GM12801 (cell line): Measurements from ENCODE around the gene TPSAB1.
"Not testable (repeated sequence)": the region's sequence is repeated elsewhere in the genome, so short reads cannot be mapped to it uniquely, and the experiment has no call there.

Experiments used
- TF ChIP-seq, protein P1 (sequence below): IDR thresholded peaks from one replicate; pipeline ENCODE4 v1.5.1; 2011; ENCODE audit warnings: control low read depth; ENCODE audit not compliant: insufficient read length; ENCODE audit errors: extremely low read depth

The TPSAB1 gene

DNA sequence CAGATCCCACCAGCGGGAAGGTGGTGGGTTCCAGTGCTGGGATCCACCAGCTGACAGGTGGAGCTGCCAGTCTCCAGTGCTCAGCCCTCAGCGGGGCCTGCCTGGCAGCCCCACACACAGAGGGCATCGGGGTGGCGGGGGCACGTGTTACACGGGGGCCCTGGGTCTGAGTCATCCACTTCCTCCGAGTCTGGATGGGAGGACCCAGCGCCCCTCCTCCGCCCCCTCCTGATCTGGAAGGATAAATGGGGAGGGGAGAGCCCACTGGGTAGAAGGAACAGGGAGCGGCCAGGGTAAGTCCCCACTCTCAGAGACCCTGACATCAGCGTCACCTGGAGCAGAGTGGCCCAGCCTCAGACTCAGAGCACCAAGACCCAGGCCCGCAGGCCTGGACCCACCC lies at the start of gene TPSAB1:
Gene TPSAB1 (plus strand): TSS at position 270 of the 400 bp plus-strand sequence. CDS start 234 bp downstream, outside the sequence.
- TF ChIP-seq, protein P1, sequence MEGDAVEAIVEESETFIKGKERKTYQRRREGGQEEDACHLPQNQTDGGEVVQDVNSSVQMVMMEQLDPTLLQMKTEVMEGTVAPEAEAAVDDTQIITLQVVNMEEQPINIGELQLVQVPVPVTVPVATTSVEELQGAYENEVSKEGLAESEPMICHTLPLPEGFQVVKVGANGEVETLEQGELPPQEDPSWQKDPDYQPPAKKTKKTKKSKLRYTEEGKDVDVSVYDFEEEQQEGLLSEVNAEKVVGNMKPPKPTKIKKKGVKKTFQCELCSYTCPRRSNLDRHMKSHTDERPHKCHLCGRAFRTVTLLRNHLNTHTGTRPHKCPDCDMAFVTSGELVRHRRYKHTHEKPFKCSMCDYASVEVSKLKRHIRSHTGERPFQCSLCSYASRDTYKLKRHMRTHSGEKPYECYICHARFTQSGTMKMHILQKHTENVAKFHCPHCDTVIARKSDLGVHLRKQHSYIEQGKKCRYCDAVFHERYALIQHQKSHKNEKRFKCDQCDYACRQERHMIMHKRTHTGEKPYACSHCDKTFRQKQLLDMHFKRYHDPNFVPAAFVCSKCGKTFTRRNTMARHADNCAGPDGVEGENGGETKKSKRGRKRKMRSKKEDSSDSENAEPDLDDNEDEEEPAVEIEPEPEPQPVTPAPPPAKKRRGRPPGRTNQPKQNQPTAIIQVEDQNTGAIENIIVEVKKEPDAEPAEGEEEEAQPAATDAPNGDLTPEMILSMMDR = not testable (repeated sequence)

DNA sequence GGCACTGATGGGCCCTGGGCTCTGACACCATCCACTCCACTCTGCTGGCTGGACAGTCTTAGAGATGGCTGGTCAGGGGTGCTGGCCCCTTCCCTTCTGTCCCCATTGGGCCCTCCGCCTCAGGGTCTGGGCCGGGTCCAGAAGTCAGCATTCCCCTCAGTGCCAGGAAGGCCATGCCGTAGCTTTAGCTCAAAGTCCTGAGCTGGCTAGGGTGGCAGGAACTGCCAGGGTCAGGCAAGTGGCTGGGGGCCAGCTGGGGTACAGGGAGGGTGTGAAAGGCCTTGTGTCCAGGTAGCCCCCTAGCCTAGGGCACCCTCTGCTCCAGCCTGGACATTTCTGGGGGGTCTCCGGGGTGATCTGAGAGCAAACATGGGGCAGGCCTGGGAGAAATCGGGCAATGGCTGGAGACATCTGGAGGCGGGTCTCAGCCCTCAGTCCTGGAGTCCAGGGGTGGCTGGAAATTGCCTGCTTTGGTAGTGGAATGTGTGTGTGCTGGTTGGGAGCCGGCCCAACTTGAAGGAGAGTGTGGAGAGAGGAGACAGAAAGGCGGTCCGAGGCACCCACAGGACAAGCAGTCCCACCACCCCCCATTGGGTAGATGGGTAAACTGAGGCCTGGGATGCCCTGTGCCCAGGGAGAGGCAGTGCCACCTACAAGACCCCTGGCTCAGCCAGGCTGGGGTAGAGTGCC lies 48.0 kb upstream of the TPSAB1 start:
- TF ChIP-seq, protein P1 = no peak

DNA sequence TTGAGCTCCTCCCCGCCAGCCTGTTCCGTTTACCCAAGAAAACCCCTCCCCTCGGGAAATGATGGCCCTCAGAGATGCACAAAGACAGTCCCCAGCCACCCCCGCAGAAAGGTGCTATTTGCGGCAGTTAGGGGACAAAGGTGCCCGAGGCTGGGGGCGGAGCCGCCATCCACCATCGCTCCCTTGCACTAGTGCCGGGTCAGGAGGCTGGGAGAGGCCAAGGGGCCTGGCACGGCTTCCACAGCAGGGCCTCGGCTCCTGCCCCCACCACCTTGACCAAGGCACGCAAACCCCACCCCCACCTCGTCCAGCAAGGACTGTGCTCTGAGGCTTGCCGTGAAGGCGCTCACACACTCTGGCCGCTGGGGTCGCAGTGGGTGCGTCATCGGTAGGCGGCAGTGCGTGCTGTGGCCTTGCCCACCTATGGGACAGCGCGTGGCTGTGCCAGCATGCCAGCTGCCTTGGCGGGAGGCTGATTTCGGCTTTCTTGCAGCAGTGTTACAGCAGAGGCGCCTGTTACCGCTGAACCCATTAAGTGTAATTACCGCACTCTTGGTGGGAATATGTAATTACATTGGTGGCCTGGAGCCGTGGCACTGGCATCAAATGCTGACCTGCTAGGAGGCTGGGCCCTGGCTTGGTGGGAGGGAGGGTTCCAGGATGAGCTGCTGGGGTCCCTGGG lies 47.2 kb upstream of the TPSAB1 start:
- TF ChIP-seq, protein P1 = no peak

DNA sequence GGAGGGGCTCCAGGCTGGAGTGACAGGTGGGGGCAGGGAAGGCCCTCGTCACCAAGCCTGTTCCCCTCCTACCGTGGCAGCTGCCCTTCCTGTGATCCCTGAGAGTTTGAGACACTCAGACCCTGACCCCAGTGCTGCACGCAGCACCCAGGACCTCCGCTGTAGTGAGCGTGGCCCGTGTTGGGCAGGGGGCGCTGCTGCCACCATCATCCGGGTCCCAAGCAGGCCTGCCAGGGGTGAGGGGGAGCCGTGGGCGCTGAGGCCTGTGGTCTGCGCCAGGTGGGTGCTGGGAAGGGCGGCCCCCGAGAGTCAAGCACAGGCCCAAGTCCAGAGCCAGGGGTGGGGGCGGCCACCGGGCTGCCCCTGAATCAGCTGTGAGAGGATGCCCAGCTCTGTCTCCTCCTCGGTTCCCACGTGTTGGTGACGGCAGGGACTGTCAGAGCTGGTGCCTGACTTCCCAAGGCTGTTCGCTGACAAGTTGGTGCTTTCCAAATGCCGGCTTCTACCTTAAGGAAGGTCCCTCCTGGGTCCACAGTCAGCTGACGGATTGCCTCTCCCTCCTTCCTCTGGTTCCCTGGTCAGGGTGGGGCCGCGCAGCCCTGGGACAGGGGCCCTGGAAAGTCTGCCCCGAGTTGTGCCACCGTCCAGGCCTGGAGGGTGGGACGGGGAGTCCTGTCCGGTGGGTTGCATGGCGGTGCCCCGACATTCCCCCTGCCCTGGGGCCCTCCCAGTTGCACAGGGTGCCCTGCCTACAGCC lies 46.5 kb upstream of the TPSAB1 start:
- TF ChIP-seq, protein P1 = no peak

DNA sequence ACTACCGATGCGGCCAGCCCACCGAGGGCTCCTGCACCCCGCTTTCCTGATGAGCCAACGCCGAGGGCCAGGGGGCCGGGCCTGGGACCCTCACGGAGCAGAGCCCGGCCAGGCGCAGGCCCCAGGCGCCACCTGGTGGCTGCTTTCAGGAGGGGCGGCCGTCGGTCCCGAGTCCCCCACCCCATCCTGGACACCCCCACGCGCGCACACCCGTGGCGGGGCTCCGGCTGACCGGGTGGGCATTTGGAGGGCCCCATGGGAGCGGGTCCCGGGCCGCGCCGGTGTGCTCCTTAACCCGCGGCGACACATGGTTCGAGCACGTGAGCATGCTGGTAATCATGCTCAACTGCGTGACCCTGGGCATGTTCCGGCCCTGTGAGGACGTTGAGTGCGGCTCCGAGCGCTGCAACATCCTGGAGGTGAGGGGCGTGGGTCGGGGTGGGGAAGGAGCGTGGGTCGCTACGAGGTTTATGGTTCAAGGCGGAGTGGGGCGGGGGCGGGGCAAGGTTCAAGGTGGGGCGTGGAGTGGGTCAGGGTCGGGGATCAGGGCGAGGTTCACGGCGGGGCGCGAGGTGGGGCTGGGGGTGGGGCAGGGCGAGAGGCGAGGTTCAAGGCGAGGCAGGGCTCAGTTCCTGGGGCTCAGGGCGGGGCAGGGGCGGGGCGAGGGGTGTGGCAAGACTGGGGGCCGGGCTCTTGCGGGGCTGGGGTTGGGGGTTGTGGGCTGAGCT lies 45.7 kb upstream of the TPSAB1 start:
- TF ChIP-seq, protein P1 = no peak

DNA sequence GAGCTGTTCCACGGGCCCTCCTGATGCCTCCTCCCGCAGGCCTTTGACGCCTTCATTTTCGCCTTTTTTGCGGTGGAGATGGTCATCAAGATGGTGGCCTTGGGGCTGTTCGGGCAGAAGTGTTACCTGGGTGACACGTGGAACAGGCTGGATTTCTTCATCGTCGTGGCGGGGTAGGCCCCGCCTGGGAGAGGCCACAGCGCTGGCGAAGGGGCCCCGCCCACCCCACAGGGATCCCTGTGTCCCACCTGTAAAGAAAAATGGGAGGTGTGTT lies 45.2 kb upstream of the TPSAB1 start:
- TF ChIP-seq, protein P1 = no peak

DNA sequence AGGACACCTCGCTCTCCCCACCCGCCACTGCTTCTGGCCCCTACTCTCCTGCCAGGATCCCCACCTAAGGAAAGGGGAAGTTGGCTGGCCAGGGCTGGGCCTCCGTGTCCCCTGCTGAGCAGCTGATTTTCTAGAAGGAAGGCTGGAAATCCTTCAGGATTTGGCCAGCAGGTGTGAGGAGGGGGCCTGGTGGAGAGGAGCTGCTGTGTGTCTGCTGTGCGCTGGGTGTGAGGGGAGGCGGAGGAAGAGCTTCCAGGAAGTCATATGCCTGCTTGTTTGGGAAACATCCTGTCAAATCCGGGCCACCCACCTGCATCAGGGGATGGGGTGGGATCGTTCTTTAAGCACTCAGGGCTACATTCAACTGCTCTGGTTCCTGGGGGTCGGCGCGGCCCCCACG lies 44.0 kb upstream of the TPSAB1 start:
- TF ChIP-seq, protein P1 = no peak
